Prostate gland (tissue), 2 donors: ENCODE measurements around the gene SLC51B.

Experiments
- CTCF ChIP-seq, 4 experiments: fragments of 200-600 bp in 2 of 4; fragments of 450-650 bp in 2 of 4; sonication (generic) in 2 of 4; IDR thresholded peaks; 1 replicate in 3 of 4; 2 replicates in 1 of 4; pipeline ENCODE4 v1.5.1; 2016 to 2019; ENCODE audit warnings: antibody characterized with exemption in 4 of 4, mild to moderate bottlenecking in 2 of 4, moderate library complexity in 2 of 4
- POLR2AphosphoS5 ChIP-seq: sonication (generic); formaldehyde crosslinking; IDR thresholded peaks from one replicate; pipeline ENCODE4 v1.6.1; 2017; ENCODE audit warnings: antibody characterized with exemption

DNA sequence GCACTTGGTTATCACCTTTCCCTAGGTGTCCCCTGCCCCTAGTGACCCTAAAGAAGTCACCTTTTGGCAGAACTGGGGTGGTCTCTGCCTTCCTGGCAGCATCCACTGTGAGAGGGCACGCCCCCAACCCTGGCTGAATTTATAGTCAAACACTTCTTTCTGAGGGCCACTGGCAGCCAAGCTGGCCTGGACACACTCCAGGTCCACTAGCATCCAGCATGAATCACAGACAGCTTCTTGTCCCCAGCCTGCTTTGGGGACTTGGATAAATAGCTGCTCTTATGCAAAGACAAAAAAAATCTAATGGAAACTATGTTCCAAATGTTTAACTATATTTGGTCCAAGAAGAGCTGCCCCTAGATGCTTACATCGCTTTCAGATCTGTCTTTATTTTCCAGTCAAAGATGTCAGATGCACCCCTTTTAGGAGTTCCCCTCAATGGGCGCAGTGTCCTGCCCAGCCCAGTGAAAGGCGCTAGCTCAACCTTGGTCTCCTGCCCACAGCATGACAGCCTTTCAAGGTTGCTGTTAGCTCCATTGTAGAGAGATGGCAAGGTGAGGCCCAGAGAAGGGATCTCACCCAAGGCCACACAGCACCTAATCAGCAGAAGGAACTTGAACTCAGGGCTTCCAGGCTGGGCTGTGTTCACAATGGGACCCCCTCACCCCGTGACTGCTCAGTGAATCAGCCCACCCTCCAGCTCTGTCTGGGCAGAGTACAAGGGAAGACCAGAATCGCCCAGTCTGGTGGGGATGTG is 15.6 kb downstream of the SLC51B start:
- no peak for TF ChIP-seq POLR2AphosphoS5
- TF ChIP-seq CTCF (IDR thresholded peaks at IDR 0.05), result no peak
